HG02885 (cell line): ENCODE measurements around the gene ERBB4.
A peak's percentile ranks its signal among the peaks of the same experiment; 100 is the strongest.

Experiments
- ATAC-seq: cut with Tn5 transposase; IDR thresholded peaks from one replicate; pipeline ENCODE4 v1.9.1; 2021; ENCODE audit warnings: mild to moderate bottlenecking; ENCODE audit not compliant: unreplicated experiment, poor library complexity

The ERBB4 gene

GRCh38 chr2:211463397-211463796, 1075.2 kb downstream of the ERBB4 start:
- no peak for ATAC-seq

GRCh38 chr2:211458974-211459373, 1079.6 kb downstream of the ERBB4 start:
- no peak for ATAC-seq

GRCh38 chr2:211457325-211457724, 1081.3 kb downstream of the ERBB4 start:
- ATAC-seq = no peak

- ATAC-seq = peak; percentile 85
Observed at GRCh38 chr2:211455216-211455841, 1083.3 kb downstream of the ERBB4 start.

GRCh38 chr2:211454679-211455078, 1083.9 kb downstream of the ERBB4 start:
- no peak for ATAC-seq

- peak; percentile 31 for ATAC-seq
Observed at GRCh38 chr2:211453311-211453887, 1085.2 kb downstream of the ERBB4 start.

- no peak for ATAC-seq
Observed at GRCh38 chr2:211451642-211452041, 1087.0 kb downstream of the ERBB4 start.

- no peak for ATAC-seq
Observed at GRCh38 chr2:211449819-211450218, 1088.8 kb downstream of the ERBB4 start.

GRCh38 chr2:211447548-211447947, 1091.1 kb downstream of the ERBB4 start:
- no peak for ATAC-seq

GRCh38 chr2:211440107-211440506, 1098.5 kb downstream of the ERBB4 start:
- ATAC-seq = no peak

- no peak for ATAC-seq
Observed at GRCh38 chr2:211439011-211439410, 1099.6 kb downstream of the ERBB4 start.

- no peak for ATAC-seq
Observed at GRCh38 chr2:211437396-211437795, 1101.2 kb downstream of the ERBB4 start.

- ATAC-seq = no peak
Observed at GRCh38 chr2:211436182-211436581, 1102.4 kb downstream of the ERBB4 start.

- ATAC-seq = no peak
Observed at GRCh38 chr2:211435331-211435730, 1103.3 kb downstream of the ERBB4 start.

GRCh38 chr2:211434773-211435172, 1103.8 kb downstream of the ERBB4 start:
- no peak for ATAC-seq

GRCh38 chr2:211429256-211429920, 1109.2 kb downstream of the ERBB4 start:
- ATAC-seq = no peak

- no peak for ATAC-seq
Observed at GRCh38 chr2:211426240-211426639, 1112.4 kb downstream of the ERBB4 start.

- peak; percentile 57 for ATAC-seq
Observed at GRCh38 chr2:211423018-211423417, 1115.6 kb downstream of the ERBB4 start.

- no peak for ATAC-seq
Observed at GRCh38 chr2:211417544-211417943, 1121.1 kb downstream of the ERBB4 start.

- ATAC-seq = no peak
Observed at GRCh38 chr2:211416373-211416772, 1122.2 kb downstream of the ERBB4 start.

GRCh38 chr2:211413746-211414145, 1124.9 kb downstream of the ERBB4 start:
- no peak for ATAC-seq

- ATAC-seq = no peak
Observed at GRCh38 chr2:211408483-211408891, 1130.1 kb downstream of the ERBB4 start.
